SU-DHL-6 (cell line): ENCODE results near the gene NAV1.
"Not testable (repeated sequence)": the region's sequence is repeated elsewhere in the genome, so short reads cannot be mapped to it uniquely, and the experiment has no call there.

Experiments
- H2AFZ ChIP-seq: fragments of 200-600 bp; sonication (generic); 2 replicates; pipeline ENCODE4 v1.6.1; 2014; ENCODE audit warnings: low read depth, mild to moderate bottlenecking, moderate library complexity, mixed read lengths, antibody characterized with exemption, low read length; ENCODE audit not compliant: severe bottlenecking
- H3F3A ChIP-seq: fragments of 200-600 bp; shearing (Covaris generic); 2 replicates; pipeline ENCODE4 v1.6.0; 2016; ENCODE audit warnings: antibody characterized with exemption, mild to moderate bottlenecking; ENCODE audit not compliant: insufficient read depth
- H3K27ac ChIP-seq: fragments of 200-600 bp; sonication (generic); 2 replicates; pipeline ENCODE4 v1.5.1; 2016; ENCODE audit warnings: low read depth, mild to moderate bottlenecking, low read length, moderate library complexity, mixed read lengths
- H3K27me3 ChIP-seq: fragments of 200-600 bp; sonication (generic), shearing (Covaris generic); 2 replicates; pipeline ENCODE4 v1.6.0; 2014; ENCODE audit warnings: mild to moderate bottlenecking, low read length
- H3K36me3 ChIP-seq: fragments of 200-600 bp; sonication (generic); 2 replicates; pipeline ENCODE4 v1.6.1; 2014; ENCODE audit warnings: mild to moderate bottlenecking, low read length, mixed read lengths
- H3K4me2 ChIP-seq: fragments of 300-600, 200-600 bp; shearing (Covaris generic), sonication (generic); 2 replicates; pipeline ENCODE4 v1.6.0; 2014; ENCODE audit warnings: low read length, low read depth, mild to moderate bottlenecking; ENCODE audit not compliant: poor library complexity, severe bottlenecking
- H3K4me3 ChIP-seq: fragments of 200-600 bp; sonication (generic); 2 replicates; pipeline ENCODE4 v1.5.1; 2014; ENCODE audit warnings: antibody characterized with exemption, low read length, mild to moderate bottlenecking, mixed read lengths; ENCODE audit not compliant: insufficient read depth, poor library complexity, severe bottlenecking
- H3K79me2 ChIP-seq: fragments of 200-600 bp; sonication (generic); 2 replicates; pipeline ENCODE4 v1.6.1; 2014; ENCODE audit warnings: mild to moderate bottlenecking, low read length, moderate library complexity; ENCODE audit not compliant: insufficient read depth
- H3K9ac ChIP-seq: fragments of 200-600 bp; sonication (generic); 2 replicates; pipeline ENCODE4 v1.7.0; 2014; ENCODE audit warnings: mild to moderate bottlenecking, low read length
- H3K9me2 ChIP-seq: fragments of 200-600 bp; sonication (generic); replicated peaks from 2 replicates; pipeline ENCODE4 v1.6.1; 2014; ENCODE audit warnings: low read length; ENCODE audit not compliant: insufficient read depth
- H3K9me3 ChIP-seq: fragments of 200-600 bp; sonication (generic); 2 replicates; pipeline ENCODE4 v1.6.1; 2014; ENCODE audit warnings: low read length, mixed read lengths; ENCODE audit not compliant: insufficient read depth
- H4K20me1 ChIP-seq: fragments of 200-600 bp; sonication (generic); 2 replicates; pipeline ENCODE4 v1.6.1; 2014; ENCODE audit warnings: low read depth, mild to moderate bottlenecking, antibody characterized with exemption, low read length, moderate library complexity, mixed read lengths
- EZH2phosphoT487 ChIP-seq: fragments of 200-600 bp; sonication (generic), shearing (Covaris generic); conservative IDR thresholded peaks from 2 replicates; pipeline ENCODE4 v1.6.1; 2018; ENCODE audit warnings: mild to moderate bottlenecking, antibody characterized with exemption, low read length, moderate library complexity, mixed read lengths
- TF ChIP-seq, protein P1 (sequence below): fragments of 200-600 bp; sonication (generic); IDR thresholded peaks from one replicate; pipeline ENCODE4 v1.5.1; 2017; ENCODE audit warnings: antibody characterized with exemption, mild to moderate bottlenecking, low read length, moderate library complexity; ENCODE audit not compliant: insufficient read depth, poor library complexity, severe bottlenecking

Gene NAV1

DNA sequence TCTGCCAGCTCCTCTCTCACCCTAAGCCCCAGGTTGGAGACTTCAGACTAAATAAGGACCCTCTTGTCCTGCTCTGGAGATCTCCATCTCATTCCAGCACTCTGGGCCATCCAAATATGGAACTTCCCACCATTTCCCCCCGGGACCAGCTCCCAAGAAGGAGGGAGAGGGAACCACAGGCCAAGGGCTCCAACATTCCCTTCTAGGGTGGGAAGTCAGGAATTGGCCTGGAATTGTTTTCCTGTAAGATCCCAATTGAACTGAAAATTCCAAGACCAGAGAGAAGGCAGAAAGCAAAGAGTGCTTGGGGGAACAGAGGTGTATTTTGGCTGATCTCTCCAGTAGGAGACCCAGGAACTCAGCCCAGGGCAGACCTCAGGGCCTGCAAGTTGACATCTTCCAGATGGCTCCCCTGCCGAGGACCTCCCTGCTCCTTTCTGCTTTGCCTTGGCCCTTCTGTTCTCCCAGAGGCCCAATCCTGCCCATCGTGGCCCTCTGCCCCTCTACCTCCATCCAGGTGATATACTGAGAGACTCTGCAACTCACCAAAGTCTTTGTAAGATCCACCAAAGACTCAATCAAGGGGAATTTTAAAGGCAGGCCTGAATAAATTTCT lies 46.9 kb upstream of the NAV1 start:
- Histone ChIP-seq H3K4me3 (no peak overlapping the region), H3F3A (no peaks in the 10 kb centered on the region), H3K9me3 (no peaks in the 10 kb centered on the region), H3K4me2 (no peak overlapping the region), H3K27ac (no peak overlapping the region), H2AFZ (no peak overlapping the region), H3K9me2 (no peaks in the 10 kb centered on the region), H3K9ac (no peak overlapping the region), H3K27me3 (no peaks in the 10 kb centered on the region), H3K36me3 (no peaks in the 10 kb centered on the region), H4K20me1 (no peaks in the 10 kb centered on the region), H3K79me2 (no peaks in the 10 kb centered on the region)
- TF ChIP-seq EZH2phosphoT487, result no peak
- TF ChIP-seq, protein P1, sequence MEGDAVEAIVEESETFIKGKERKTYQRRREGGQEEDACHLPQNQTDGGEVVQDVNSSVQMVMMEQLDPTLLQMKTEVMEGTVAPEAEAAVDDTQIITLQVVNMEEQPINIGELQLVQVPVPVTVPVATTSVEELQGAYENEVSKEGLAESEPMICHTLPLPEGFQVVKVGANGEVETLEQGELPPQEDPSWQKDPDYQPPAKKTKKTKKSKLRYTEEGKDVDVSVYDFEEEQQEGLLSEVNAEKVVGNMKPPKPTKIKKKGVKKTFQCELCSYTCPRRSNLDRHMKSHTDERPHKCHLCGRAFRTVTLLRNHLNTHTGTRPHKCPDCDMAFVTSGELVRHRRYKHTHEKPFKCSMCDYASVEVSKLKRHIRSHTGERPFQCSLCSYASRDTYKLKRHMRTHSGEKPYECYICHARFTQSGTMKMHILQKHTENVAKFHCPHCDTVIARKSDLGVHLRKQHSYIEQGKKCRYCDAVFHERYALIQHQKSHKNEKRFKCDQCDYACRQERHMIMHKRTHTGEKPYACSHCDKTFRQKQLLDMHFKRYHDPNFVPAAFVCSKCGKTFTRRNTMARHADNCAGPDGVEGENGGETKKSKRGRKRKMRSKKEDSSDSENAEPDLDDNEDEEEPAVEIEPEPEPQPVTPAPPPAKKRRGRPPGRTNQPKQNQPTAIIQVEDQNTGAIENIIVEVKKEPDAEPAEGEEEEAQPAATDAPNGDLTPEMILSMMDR, result no peak

DNA sequence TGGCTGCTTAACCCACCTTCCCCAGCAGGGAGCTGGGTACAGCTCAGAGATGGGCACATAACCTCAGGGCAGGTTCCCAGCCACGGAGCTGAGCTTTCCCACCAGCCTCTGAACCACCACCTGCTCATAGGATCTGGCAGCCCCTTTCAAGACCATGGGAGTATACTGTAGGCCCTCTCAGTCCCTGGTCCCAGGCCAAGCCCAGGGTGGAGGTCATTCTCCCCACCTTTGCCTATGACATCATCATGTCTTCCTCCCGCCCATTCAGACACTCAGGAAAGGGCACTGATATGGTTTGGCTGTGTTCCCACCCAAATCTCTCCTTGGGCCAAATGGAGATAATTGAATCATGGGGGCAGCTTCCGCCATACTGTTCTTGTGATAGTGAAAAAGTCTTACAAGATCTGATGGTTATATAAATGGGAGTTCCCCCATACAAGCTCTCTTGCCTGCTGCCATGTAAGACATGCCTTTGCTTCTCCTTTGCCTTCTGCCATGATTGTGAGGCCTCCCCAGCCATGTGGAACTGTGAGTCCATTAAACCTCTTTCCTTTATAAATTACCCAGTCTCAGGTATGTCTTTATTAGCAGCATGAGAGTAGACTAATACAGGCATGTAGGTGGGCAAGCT lies 45.8 kb upstream of the NAV1 start:
- not testable (repeated sequence) for H3K27ac ChIP-seq, H3K4me2 ChIP-seq, H3F3A ChIP-seq, H3K36me3 ChIP-seq, H2AFZ ChIP-seq, H3K4me3 ChIP-seq, H3K9ac ChIP-seq, H4K20me1 ChIP-seq, H3K27me3 ChIP-seq, H3K9me3 ChIP-seq, H3K79me2 ChIP-seq, H3K9me2 ChIP-seq

DNA sequence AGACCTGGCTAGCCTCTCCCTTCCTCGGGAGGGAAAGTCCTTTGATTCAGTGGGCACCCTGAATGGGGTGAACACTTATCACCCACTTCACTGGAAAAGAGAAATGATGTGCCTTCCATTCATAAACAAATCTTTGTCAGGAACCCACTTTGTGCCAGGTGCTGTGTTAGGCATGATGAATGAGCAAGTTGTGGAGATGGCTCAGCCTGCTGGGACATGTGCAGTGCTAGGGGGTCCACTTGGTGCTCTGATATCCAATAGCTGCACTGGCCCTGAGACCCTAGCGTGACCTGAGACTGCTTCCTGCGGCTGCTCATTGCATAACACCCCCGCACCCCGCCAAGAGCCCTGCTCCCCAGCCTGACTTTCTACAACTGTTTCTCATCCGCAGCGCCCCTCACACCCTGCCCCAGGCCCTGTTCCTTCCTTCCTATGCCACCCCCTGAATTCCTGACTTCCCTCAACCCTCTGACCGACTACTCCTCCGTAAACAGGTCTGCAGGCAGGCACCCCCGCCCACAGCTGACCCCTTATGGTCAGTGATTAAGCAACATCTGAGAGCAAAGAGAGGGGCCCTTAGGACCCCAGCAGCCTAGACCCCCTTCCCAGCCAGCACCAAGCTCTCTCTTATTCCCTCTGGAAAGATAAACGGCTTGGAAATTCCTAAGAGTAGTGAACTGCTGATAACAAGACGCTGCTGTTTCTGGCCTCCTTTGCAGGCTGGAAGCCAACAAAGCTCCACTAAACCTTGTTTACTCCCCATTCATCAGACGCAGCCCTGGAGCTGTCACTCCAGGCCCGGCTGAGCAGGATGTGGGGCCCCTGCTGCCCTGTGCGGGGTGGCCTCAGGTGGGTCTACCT lies 44.9 kb upstream of the NAV1 start:
- Histone ChIP-seq H4K20me1 (no peaks in the 10 kb centered on the region), H3K4me3 (no peak overlapping the region), H2AFZ (no peak overlapping the region), H3K9me2 (no peaks in the 10 kb centered on the region), H3K27ac (no peak overlapping the region), H3K27me3 (no peaks in the 10 kb centered on the region), H3F3A (no peaks in the 10 kb centered on the region), H3K79me2 (no peaks in the 10 kb centered on the region), H3K9ac (no peak overlapping the region), H3K4me2 (no peak overlapping the region), H3K9me3 (no peaks in the 10 kb centered on the region), H3K36me3 (no peaks in the 10 kb centered on the region)
- no peak for TF ChIP-seq EZH2phosphoT487
- TF ChIP-seq, protein P1, result no peak
